ENCODE measurements around the gene SLC22A7.

- no peak for TF ChIP-seq CTCF (IDR thresholded peaks at IDR 0.05)
- no peak for TF ChIP-seq POLR2A (IDR thresholded peaks at IDR 0.05)
These were observed 14.6 kb upstream of the SLC22A7 start for GRCh38 chr6:43283514-43283901.

All from prostate gland (tissue), 2 donors.